Measurements from ENCODE around the gene AIF1L. TPM values are rescaled to one million over a fixed set of nuclear protein-coding genes. Genes with fewer than 3 reads are reported as not detected.
"Not testable (repeated sequence)": the region's sequence is repeated elsewhere in the genome, so short reads cannot be mapped to it uniquely, and the experiment has no call there.

AIF1L gene
- polyA plus RNA-seq, 4 donors = 364 to 376 (median 370) TPM

DNA sequence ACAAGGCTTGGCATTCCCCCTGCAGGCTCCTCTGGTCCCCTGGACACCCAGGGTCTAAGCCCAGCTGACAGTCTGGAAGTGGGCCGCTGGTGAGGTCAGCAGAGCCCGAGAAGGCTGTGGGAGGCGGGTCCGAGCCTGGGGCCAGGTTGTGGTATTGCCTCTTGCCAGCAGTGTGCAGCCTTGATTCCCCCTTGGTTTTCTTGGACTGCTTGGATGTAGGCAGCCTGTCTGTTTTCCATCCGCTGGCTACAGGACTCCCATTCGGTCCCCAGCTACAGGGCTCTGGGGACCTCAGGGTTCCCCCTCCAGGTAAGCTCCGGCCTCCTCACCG is 1.6 kb downstream of the AIF1L start:
- no peak for DNase-seq (ENCODE audit: low read depth in 4 of 4, low spot score in 2 of 4)

DNA sequence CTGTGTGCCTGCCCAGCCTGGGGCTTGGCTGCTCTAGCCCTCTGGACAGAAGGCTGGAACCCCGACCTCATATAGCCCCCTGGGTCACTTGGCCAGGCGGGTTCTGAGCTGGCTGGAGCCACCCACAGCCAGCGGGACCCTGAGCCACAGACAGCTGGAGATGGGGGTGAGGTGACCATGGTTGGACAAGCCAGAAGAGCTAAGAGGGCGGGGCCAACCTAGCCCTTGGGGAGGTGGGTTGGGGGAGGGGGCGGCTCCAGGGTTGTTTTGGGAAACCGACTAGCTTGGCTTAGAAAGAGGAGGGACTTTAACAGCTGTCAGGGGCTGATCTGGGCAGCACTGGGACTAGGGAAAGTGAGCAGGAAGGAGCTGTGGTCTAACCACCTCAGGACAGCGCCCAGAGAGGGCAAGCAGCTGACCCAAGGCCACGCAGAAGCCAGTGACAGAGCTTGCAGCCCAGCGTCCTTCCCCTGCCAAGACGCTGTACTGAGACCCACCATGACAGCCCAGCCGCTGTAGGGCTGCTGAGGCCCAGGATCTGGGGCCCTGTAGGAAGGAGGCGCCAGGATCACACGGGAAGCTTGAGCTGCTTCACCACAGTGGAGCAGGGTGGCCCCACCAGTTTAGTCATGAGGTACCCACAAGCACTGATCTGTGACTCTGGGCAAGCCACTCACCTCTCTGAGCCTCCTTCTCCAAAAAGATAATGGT is 2.2 kb downstream of the AIF1L start:
- no peak for DNase-seq (ENCODE audit: low read depth in 4 of 4, low spot score in 2 of 4)

- no peak for DNase-seq (ENCODE audit: low read depth in 4 of 4, low spot score in 2 of 4)
Observed at GRCh38 chr9:131099102-131099606, 2.8 kb downstream of the AIF1L start.

GRCh38 chr9:131099845-131100244 is 3.5 kb downstream of the AIF1L start:
- not testable (repeated sequence) for DNase-seq (ENCODE audit: low read depth in 4 of 4, low spot score in 2 of 4)

- DNase-seq (ENCODE audit: low read depth in 4 of 4, low spot score in 2 of 4) = peak in 2 of 4 donors; percentile 64 to 74
Observed at GRCh38 chr9:131100445-131100844, 4.1 kb downstream of the AIF1L start.

- no peak for DNase-seq (ENCODE audit: low read depth in 4 of 4, low spot score in 2 of 4)
Observed at GRCh38 chr9:131101207-131101964, 5.1 kb downstream of the AIF1L start.

GRCh38 chr9:131103024-131103423 is 6.7 kb downstream of the AIF1L start:
- DNase-seq (ENCODE audit: low read depth in 4 of 4, low spot score in 2 of 4) = no peak

GRCh38 chr9:131103535-131103934 is 7.2 kb downstream of the AIF1L start:
- no peak for DNase-seq (ENCODE audit: low read depth in 4 of 4, low spot score in 2 of 4)

DNA sequence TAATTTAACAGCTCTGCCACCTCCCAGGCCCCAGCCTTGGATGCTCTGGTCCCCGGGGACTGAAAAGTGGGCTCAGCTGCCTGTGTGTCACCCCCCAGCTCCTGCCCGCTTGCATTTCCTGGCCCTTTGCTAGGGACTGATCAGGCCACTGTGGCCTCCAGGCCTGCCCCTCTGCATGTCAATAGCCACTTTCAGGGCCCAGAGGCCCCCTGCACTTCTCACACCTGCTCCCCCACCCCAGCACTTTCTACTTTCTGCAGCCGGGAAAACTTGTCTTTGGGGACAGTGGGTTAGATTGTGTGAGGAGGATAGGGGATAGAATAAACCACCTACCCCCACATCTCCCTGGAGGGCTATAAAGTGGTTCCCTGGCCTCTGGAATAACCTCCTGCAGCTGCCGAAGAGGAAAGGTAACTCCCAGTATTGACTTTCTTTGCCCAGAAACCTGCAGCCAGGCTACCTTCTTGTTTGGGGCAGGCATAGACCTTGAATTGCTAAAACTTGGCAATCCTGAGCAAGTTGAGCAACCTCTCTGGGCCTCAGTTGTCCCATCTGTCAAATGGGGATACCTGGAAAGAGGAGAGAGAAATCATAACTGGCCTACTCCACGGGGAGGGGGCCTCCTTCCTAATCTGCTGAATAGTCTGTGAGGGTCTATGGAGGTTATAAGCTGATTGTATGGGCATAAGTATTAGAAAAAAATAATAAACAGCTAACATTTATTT is 7.8 kb downstream of the AIF1L start:
- no peak for DNase-seq (ENCODE audit: low read depth in 4 of 4, low spot score in 2 of 4)

GRCh38 chr9:131105952-131106351 is 9.6 kb downstream of the AIF1L start:
- no peak for DNase-seq (ENCODE audit: low read depth in 4 of 4, low spot score in 2 of 4)

DNA sequence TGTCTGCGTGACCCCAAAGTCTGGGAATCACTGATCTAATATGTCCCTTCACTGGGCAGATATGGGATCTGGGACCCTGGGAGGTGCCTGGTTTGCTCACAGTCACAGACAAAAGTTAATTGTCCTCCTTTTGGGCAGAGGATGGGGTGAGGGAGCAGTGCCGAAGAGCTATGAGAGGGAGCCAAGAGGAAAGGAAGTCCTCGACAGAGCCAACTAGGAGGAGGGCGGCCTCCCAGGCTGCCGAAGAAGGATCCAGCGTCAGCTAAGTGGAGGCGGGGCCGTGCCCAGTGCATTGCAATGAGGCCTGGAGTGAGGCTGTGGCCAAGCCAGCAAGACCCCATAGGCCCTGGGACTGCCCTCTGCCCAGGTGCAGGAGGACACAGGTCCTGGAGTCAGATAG is 11.4 kb downstream of the AIF1L start:
- no peak for DNase-seq (ENCODE audit: low read depth in 4 of 4, low spot score in 2 of 4)

GRCh38 chr9:131111186-131111853 is 15.0 kb downstream of the AIF1L start:
- DNase-seq (ENCODE audit: low read depth in 4 of 4, low spot score in 2 of 4) = no peak

DNA sequence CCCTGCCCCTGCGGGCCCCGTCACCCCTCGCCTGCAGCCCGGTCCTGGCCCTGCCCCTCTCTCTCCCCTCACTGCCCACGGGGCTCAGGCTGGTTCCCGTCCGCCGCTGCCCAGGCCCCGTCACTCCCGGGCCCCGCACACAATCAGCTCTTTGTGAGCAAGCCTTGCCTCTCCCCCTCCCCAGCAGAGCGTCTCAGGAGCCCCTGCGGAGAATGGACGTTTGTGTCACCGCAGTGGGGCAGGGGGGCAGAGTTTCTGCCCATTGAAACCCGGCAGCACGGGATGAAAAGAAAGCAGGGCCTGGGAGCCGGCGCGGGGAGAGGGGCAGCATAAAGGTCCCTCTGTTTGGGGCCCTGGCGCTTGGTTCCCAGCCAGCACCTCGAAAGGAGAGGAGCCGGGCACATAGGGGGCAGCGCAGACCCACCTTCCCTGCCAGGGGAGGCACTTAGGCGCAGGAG is 15.6 kb downstream of the AIF1L start:
- DNase-seq (ENCODE audit: low read depth in 4 of 4, low spot score in 2 of 4) = no peak

DNA sequence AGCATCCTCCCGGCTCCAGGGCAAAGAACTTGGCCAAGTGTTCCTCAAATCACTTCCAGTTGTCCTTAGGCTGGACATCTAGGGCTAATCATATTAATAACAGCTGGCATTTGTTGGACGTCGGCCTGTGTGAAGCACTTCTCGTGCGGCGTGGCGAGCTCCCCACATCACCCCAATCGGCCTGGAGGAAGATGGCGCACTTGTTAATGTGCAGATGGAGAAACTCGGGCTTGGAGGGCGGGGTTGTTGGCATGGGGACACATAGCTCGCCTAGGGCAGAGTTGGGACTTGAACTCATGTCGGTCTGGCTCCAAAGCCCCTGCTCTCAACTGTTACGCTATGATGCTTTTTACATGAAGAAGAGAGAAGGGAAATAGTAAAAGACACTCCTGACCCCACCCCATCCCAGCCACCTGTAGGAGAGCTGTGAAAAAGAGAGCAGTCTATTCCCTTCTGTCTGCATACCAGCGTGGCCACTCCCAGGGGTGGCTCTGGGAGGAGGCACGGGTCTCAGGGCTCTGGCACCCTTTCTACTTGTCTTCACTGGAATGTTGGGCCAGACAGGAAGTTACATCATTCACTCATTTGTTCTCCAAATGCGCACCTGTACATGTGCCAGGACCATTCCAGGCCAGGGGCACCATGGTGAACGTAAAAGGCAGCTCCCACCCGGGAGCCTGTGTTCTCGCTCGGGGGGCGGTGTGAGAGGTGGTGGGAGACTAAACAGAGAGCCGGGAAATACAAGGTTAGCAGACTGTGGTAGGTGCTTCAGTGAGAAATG is 16.2 kb downstream of the AIF1L start:
- DNase-seq (ENCODE audit: low read depth in 4 of 4, low spot score in 2 of 4) = no peak

DNA sequence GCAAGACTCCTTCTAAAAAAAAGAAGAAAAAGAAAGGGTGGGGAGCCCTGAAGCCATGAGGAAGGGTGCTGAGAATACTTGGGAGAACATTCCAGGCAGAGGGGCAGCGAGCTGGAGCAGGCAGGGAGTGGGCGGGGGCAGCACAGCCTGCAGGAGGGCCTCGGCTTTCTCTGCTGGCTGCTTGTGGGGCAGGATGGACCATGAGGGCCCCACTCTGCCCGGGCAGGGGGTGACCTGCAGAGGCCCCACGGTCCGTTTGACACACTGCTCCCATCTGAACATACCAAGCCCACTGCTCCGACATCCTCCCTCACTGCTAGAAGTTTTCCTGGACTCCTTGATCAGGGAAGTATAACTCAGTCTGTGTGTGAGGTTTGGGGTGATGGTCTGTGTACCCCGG is 17.3 kb downstream of the AIF1L start:
- DNase-seq (ENCODE audit: low read depth in 4 of 4, low spot score in 2 of 4) = no peak

GRCh38 chr9:131114084-131114535 is 17.8 kb downstream of the AIF1L start:
- no peak for DNase-seq (ENCODE audit: low read depth in 4 of 4, low spot score in 2 of 4)

- DNase-seq (ENCODE audit: low read depth in 4 of 4, low spot score in 2 of 4) = not testable (repeated sequence)
Observed at GRCh38 chr9:131115360-131115742, 19.0 kb downstream of the AIF1L start.

GRCh38 chr9:131116281-131117120 is 20.2 kb downstream of the AIF1L start:
- DNase-seq (ENCODE audit: low read depth in 4 of 4, low spot score in 2 of 4) = no peak

Data from left renal cortex interstitium (tissue), 4 donors.